Muscle of back (tissue), 11 donors: ENCODE measurements around the gene ARHGAP4. TPM values are rescaled to one million over a fixed set of nuclear protein-coding genes. Genes with fewer than 3 reads are reported as not detected.

Experiments used
- DNase-seq, 3 donors: peaks; one replicate each; pipeline versions ENCODE4 v3.0.0 to v3.0.0-alpha.2; 2013
- polyA plus RNA-seq, 10 donors: library from polyadenylated mRNA; unstranded; fragments of 120-200 nt; gene quantifications; one replicate each; pipeline ENCODE4 v1.2.1, GENCODE V29; 2013; ENCODE audit not compliant: insufficient read length in 10 of 10

ARHGAP4 gene
- polyA plus RNA-seq, 10 donors, result 14.7 to 28.5 (median 19.5) TPM

GRCh38 chrX:153868576-153869472 lies 57.2 kb downstream of the ARHGAP4 start:
- DNase-seq, result no peak

GRCh38 chrX:153867671-153868070 lies 58.4 kb downstream of the ARHGAP4 start:
- DNase-seq, result no peak

GRCh38 chrX:153867139-153867538 lies 58.9 kb downstream of the ARHGAP4 start:
- no peak for DNase-seq

GRCh38 chrX:153866302-153867019 lies 59.6 kb downstream of the ARHGAP4 start:
- DNase-seq, result no peak

GRCh38 chrX:153865685-153866084 lies 60.4 kb downstream of the ARHGAP4 start:
- DNase-seq, result no peak

- DNase-seq, result no peak
Observed at GRCh38 chrX:153865321-153865580, 60.8 kb downstream of the ARHGAP4 start.

GRCh38 chrX:153864561-153865320 lies 61.3 kb downstream of the ARHGAP4 start:
- no peak for DNase-seq

GRCh38 chrX:153864101-153864500 lies 62.0 kb downstream of the ARHGAP4 start:
- no peak for DNase-seq

GRCh38 chrX:153863251-153863991 lies 62.6 kb downstream of the ARHGAP4 start:
- no peak for DNase-seq

GRCh38 chrX:153862369-153863250 lies 63.5 kb downstream of the ARHGAP4 start:
- DNase-seq, result no peak

GRCh38 chrX:153861733-153862310 lies 64.2 kb downstream of the ARHGAP4 start:
- no peak for DNase-seq

- no peak for DNase-seq
Observed at GRCh38 chrX:153861151-153861550, 64.9 kb downstream of the ARHGAP4 start.

Other genes starting within 250 kb of the ARHGAP4 start
- gene SLC6A8, start 238.3 kb downstream of the ARHGAP4 start, polyA plus RNA-seq, result 10 to 100 TPM; 22.4 to 41.9 (median 35.3) TPM
- 10 to 100 TPM; 69.1 to 91.2 (median 73.2) TPM for gene BCAP31, start 201.9 kb downstream of the ARHGAP4 start, polyA plus RNA-seq
- 1 to 10 TPM; 7.0 to 9.9 (median 8.6) TPM for gene ABCD1, start 201.4 kb downstream of the ARHGAP4 start, polyA plus RNA-seq
- 1 to 10 TPM in 9 of 10 donors, under 1 TPM in 1; 0.97 to 7.8 (median 3.8) TPM for gene PLXNB3, start 162.0 kb downstream of the ARHGAP4 start, polyA plus RNA-seq
- gene SRPK3, start 145.2 kb downstream of the ARHGAP4 start, polyA plus RNA-seq, result 100 to 1,000 TPM; 116 to 277 (median 198) TPM
- 10 to 100 TPM; 40.6 to 55.9 (median 44.3) TPM for gene IDH3G, start 131.9 kb downstream of the ARHGAP4 start, polyA plus RNA-seq
- gene SSR4, start 131.6 kb downstream of the ARHGAP4 start, polyA plus RNA-seq, result 100 to 1,000 TPM; 101 to 153 (median 115) TPM
- gene PDZD4, start 95.7 kb downstream of the ARHGAP4 start, polyA plus RNA-seq, result 1 to 10 TPM; 2.6 to 5.5 (median 3.5) TPM
- gene L1CAM, start 40.1 kb downstream of the ARHGAP4 start, polyA plus RNA-seq, result 1 to 10 TPM; 1.8 to 7.4 (median 3.0) TPM
- 1 to 10 TPM in 3 of 10 donors, under 1 TPM in 7; 0.48 to 1.2 (median 0.76) TPM for gene AVPR2, start 21.6 kb downstream of the ARHGAP4 start, polyA plus RNA-seq
- 10 to 100 TPM; 58.4 to 69.5 (median 61.9) TPM for gene NAA10, start 8.8 kb upstream of the ARHGAP4 start, polyA plus RNA-seq
- gene RENBP, start 18.4 kb upstream of the ARHGAP4 start, polyA plus RNA-seq, result 1 to 10 TPM; 1.9 to 6.5 (median 3.0) TPM
- 10 to 100 TPM; 24.8 to 41.3 (median 32.2) TPM for gene HCFC1, start 45.6 kb upstream of the ARHGAP4 start, polyA plus RNA-seq
- gene TMEM187, start 46.5 kb upstream of the ARHGAP4 start, polyA plus RNA-seq, result 1 to 10 TPM; 2.6 to 7.9 (median 5.4) TPM
- gene IRAK1, start 93.6 kb upstream of the ARHGAP4 start, polyA plus RNA-seq, result 10 to 100 TPM; 32.5 to 61.0 (median 46.7) TPM
- gene MECP2, start 171.5 kb upstream of the ARHGAP4 start, polyA plus RNA-seq, result 10 to 100 TPM; 16.0 to 26.0 (median 19.9) TPM
- not detected for gene OPN1LW, start 218.0 kb upstream of the ARHGAP4 start, polyA plus RNA-seq